ENCODE measurements around the gene ACTR3.

Gene ACTR3

DNA sequence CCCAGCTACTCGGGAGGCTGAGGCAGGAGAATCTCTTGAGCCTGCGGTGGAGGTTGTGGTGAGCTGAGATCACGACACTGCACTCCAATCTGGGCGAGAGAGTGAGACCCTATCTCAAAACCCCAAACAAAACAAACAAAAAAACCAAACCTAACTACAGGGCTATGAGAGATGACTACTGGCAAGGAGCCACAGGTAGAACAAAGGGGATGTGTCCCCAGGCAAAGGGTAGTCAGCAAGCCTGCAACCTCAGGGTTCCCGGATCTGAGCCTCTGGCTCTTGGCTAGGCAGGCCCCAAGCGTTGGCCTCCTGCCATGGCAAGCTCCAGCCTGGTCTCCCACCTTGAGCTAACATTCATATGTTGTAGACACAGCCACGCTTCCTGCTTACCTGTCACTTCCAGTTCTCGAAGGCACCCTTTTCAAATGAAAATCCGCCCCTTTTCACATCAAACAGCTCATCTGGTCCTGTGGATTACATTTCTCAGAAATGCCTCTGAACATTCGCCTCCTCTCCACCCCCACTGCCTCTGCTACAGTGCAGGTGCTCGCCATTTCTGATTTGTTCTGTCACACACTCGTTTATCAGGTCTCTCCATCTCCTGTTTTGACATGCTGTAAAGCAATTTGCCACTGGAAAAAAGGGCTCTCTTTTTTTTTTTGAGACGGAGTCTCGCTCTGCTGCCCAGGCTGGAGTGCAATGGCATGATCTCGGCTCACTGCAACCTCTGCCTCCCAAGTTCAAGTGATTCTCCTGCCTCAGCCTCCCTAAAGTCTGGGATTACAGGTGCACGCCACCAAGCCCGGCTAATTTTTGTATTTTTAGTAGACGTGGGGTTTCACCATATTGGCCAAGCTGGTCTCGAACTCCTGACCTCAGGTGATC, 13.1 kb upstream of the ACTR3 start:
- peak; percentile 75 to 82 for DNase-seq (ENCODE audit: low read depth in 2 of 2)

DNA sequence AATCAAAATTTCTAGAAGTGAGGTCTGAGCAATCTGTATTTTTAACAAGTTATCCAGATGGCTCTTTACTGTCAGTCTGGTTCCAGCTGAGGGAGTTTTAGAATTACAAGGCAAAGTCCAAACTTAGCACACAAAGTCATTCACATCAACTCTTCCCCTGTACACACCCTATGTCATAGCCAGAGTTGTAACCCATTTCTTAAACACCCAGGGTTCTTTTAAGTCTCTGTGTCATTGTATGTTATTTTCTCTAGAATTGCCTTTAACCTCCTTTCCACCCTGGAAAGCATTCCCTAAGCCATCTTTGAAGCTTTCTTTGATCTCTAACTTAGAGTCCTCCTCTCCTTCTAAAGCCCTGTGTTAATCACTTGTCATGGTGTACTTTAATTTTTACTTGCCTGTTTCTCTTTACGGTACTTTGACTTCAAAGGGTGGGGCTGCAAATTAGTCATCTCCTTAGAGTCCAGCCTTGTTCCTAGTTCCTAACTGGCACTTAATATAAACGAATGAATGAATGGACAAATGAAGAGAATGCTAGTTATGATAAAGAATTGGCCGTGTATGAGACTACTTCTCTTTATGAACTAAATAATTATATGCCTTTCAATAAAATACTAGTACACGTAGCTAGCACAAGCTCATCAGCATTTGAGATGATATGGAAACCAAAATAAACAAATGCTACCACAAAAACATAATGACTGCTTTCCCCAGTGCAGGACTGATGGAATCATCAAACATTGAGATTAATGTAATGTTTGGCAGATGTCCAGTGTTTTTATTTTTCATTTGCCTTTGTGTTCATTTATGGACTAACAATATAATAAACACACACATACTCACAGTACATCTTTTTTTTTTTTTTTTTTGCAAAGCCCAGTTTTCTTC, 11.9 kb upstream of the ACTR3 start:
- DNase-seq (ENCODE audit: low read depth in 2 of 2): no peak

DNA sequence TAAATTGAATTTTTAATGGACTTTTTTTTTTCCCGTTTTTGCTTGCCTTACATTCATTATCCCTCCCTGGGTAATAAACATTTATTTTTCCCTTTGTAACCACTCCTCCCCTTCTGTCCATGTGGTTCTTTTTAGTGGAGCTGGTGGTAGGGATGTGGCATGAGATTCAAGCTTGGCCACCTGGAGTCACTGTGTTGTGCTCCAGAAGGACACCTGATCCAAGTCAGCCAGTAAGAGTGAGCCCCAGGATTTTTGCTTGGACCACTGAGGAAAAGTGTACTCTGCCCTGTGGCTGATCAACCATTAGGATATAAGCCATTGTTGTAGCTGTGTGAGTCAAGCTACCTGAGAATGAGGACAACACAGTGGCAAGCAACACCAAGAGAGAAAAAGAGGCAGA, 11.1 kb upstream of the ACTR3 start:
- no peak for DNase-seq (ENCODE audit: low read depth in 2 of 2)

DNA sequence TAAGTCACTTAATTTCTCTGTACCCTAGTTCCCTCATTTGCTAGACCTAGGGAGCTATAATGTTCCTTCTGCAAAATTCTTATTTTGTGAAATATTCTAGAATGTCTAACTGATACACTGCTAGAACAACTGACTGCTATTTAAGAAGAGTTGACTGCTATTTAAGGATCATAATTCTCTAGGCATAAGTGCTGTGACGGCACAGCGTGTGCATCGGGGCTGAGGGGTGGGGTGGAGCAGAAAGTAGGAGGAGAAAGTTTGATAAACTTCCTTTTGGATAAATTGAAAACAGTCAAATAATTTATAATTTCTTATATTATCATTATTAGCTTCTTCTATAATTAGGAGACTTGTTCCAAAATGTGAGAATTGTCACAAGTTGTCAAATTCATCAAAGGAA, 10.4 kb upstream of the ACTR3 start:
- DNase-seq (ENCODE audit: low read depth in 2 of 2): no peak

DNA sequence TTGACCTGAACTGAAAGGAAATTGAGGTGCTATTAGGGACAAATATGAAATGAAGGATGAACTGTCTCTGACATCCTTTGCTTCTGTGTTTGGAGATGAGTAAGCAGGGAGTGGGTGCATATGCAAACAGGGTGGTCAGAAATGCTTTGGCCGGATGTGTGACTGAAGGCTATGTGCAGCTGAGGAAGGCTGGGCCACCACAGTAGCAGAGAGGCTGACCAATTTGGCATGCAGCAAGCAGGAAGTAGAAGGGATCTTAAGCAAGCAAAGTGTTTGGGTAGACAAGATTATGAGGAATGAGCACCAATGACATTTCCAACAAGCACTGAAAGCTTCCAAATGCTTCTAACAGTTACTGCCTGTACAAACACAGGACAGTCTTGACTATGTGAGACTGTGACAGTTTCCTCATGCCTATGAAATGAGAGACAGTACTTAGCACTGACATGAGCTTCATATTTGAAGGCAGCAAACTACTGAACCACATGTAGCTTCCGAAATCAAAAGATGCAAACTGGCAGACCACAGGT, 3.3 kb upstream of the ACTR3 start:
- peak; percentile 39 to 42 for DNase-seq (ENCODE audit: low read depth in 2 of 2)

DNA sequence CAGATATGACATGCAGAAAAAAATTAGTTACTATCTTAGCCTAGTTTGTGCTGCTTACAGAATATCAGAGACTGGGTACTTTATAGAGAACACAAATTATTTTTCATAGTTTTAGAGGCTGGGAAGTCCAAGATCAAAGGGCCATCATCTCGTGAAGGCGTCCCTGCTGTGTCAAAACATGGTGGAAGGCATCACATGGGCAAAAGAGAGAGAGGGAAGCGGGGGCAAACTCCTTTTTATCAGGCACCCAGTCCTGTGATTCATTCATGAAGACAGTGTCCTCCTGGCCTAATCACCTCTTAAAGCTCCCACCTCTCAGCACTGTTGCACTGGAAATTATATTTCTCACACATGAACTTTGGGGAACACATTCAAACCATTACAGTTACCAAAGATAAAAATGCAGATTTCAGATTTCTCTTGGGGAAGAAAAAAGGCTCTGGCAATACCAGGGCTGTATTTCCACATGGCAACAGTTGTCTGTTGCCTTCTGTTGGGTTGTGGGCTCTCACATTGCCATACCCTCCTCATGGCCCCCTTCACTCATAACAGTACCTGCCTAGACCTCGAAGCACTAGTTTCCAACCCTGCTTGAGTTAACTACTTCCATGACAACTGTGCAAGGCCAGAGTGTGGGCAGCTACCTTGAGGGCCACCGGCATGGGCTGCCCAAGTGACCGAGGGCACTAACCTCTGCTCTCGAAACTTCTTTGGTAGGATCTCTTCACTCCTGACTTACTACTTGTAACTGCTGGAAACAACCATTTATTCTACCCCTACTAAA, 2.7 kb upstream of the ACTR3 start:
- DNase-seq (ENCODE audit: low read depth in 2 of 2): no peak

DNA sequence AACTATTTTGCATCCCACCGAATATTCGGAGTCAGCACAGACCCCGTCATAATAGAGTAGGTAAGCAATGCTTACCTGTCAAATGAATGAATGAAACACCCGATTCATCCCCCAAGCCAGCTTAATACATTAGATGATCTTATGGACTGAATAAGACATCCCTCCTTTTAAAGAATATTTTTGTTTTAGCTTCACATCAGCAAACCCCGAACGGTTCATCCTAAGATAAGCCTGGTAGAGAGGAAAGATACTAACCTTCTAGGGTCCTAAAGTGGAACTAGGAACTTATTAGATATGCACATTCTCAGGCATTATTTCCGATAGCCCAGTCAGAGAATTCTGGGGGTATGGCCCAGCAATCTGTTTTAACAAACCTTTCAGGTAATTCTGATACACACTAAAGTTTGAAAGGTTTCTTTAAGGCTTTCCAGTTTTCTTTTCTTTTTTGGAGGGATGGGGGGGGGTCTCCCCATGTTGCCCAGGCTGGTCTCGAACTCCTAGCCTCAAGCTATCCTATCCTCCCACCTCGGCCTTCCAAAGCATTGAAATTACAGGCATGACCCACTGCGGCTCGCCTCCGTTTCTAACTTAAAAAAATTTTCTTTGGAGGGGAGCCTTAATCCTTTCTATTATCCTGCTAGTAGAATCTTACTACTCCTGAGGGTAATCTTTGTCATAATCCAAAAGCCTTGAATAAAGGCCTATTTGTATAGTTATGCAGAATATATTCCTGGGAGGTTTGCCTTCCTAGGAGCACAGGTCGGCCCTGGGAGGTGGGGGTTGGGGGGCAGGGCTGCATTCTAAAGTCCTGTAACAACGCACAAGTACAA, 1.0 kb upstream of the ACTR3 start:
- no peak for DNase-seq (ENCODE audit: low read depth in 2 of 2)

DNA sequence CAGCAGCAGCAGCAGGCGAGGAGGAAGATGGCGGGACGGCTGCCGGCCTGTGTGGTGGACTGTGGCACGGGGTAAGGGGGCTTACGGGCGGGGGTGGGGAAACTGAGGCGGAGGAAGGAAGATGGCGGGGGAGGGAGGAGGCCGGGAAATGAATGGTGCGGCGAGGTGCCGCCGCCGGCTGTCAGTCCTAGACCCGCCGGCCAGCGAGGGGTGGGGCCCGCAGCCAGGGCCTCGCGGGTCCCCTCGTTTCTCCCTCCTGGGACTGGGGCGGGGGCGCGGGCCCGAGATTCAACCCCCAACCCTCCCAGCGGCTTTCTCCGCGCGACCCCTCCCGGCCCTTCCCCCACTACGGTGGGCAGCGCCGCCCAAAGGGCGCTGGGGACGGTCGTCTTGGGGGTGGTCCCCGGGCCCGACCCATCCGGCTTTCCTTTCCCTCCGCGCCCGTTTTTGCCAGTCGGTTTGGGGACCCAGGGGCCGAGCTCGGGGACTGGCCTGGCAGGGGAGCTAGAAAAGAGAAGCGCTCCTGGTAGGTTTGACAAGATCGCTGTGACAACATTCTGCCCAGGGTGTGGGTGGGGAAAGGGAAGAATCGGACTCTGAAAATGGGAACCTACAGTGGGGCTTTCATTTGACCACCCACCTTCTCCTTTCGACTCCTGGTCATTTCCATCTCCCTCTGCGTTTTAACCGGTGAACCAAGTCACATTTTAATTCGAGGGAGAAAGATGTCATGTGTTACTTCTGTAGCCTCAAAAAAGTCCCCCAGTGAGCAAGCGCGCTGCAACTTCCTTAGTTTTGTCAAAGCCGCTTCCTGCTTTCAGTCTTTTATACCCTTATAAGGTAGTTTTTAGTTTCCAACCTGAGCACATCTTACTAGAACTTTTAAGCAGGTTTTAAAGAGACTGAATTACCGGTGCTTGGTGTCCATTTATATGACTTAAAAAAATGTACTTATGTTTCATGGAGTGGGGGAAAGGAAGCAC, 655 bp downstream of the ACTR3 start:
- DNase-seq (ENCODE audit: low read depth in 2 of 2): peak; percentile 65 to 67

DNA sequence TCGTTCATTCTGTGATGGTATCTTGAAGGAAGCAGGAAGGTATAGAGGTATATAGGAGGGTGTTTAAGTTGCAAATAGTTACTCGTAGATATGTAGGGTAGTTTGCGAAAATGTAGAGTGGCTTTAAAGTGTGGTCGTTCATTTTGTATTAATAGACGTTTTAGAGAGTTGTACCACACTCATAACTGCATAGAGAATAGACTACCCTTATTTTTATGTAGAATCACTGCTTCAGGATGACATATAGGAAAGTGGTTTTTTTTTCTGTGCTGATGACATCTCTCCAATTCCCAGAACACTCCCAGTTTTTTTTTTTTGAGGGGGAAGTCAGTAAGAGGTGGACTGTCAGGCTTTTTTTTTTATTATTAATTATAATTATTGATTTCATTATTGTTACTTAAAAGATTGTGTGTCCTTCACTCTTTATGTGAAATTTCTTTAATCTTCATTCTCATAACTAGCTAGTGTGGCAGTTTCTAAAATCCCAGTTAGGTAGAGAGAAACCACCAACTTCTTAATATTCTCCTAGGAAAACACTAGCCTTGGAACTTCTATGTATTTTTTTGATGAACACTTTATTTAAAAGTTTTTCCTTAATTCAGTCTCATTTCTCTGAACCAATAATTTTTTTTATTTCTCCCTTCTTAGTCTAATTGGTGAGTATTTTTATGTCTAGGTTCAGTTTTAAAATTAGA, 1.5 kb downstream of the ACTR3 start:
- DNase-seq (ENCODE audit: low read depth in 2 of 2): no peak

DNA sequence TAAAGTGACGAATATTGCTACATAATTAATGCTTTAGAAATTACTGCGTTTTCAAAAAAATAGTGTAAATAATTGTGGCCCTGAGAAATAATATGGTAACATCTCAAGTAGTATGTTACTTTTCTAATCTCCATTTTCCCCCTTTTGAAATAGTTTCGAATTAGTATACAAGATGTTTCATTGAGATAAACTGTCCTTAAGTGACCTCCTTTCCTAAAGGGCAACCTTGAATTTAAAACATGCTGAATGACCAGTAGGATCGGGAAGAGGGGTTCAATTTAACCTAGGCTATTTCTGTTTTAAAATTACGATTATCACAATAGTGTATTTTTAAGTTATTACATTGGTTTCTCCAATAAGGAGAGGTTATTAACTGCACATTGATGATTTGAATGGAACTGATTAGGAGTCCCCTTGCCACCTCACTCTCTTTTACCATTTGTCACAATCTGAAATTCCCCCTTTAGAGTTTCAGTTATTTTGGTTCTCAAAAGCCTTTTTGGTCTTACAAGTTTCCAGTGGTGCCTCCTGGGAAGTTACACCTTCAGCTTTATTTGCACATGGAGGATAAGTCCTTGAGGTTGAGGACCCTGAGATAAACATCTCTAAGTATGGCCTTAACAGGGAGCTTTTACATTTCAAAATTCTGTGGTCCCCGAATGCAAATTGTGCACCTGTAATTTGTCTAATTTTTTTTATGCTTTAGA, 2.3 kb downstream of the ACTR3 start:
- DNase-seq (ENCODE audit: low read depth in 2 of 2): no peak

DNA sequence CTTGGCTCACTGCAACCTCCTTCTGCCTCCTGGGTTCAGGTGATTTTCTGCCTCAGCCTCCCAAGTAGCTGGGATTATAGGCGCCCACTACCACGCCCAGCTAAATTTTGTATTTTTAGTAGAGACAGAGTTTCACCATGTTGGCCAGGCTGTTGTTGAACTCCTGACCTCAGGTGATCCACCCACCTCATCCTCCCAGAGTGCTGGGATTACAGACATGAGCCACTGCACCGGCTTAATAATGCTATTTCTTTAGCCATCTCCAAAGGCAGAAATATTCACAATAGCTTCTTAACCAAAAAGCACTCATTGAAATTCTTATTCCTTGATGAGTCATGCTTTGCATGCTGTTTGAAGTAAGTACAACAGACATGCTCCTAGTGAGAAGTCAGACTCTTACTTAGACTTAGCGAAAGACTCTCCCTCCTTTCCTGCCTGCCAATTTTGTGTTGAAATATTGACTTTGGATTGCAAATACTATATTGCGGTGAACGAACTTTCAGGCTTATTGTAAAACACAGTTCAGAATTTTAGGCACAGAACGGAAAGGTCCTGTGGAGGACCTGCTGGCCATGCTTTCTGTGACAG, 4.4 kb downstream of the ACTR3 start:
- no peak for DNase-seq (ENCODE audit: low read depth in 2 of 2)

DNA sequence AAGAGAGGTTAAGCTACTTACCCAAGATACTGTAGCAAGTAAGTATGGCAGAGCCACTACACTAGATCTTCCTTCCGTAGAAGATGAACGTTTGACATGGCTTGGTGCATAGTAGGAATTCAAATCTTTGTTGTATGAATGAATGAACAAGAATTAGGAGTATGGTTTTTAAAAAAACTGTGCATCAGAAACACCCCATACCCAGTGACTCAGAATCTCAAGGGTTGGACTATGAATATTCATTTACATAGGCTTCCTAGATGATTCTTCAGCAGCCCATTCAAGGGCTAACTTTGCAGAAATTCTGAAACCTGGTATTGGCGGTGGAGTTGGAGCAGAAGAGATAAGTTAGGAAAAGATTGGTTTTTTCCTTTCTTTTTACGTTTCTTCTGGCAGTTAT, 5.4 kb downstream of the ACTR3 start:
- DNase-seq (ENCODE audit: low read depth in 2 of 2): no peak

DNA sequence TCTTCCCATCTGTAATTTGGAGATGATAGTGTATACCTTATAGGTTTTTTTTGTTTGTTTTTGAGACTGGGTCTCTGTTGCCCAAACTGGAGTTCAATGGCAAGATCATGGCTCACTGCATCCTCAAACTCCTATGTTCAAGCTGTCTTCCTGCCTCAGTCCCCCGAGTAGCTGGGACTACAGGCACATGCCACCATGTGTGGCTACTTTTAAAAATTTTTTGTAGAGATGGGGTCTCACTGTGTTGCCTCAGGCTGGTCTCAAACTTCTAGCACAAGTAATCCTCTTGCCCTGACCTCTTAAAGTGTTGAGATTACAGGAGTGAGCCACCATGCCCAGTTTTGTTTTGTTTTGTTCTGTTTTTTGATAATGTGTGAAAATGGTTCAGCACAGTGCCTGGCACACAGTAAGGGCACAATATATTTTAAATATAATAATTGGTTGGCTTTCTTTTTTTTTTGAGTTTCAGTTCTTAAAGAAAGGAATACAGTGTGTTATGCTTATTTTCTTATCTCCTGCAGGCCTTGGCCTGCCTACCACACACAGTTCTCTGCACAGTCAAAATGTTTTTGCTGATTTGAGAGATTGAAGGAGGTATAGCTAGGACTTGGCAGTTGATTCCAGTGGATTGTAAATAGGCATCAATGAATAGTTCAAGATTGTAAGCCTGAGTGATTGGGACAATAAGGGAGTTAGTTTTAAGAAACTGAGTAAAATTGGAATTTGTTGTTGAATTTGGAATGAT, 6.1 kb downstream of the ACTR3 start:
- no peak for DNase-seq (ENCODE audit: low read depth in 2 of 2)

DNA sequence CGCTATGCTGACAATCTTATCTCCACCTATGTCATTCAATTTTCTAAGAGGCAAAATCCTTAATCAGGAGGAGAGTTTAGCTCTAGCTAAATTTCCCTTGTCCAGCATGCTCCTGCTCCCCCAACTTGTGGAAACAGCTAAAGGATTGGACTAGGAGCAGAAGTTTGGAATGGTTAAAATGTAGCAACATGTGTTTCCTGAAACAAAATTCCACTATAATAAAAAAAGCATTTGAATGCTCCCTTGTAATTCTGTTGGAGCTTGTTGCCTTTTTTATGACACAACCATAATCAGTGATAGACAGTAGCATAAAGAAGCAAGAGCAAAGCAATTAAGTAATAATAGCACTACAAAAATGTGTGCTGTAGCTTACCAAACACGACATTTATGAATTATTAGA, 6.9 kb downstream of the ACTR3 start:
- DNase-seq (ENCODE audit: low read depth in 2 of 2): no peak

DNA sequence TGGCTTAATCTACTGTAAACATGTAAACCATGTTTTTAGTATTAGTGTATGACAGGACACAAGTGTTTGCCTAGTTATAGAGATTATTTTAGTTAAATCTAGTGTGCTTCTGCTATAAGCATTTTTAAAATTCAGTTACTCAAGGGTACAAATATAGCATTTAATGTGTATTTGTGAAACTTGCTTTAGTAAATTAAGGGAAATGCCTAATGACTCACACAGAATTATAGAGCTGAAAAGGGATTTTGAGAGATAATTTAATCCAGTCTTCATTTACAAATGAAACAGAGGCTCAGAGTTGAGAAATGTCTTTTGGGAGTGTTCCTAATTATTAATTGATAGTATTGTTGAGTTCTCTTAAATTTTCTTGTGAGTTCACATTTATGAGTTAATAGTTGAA, 8.2 kb downstream of the ACTR3 start:
- DNase-seq (ENCODE audit: low read depth in 2 of 2): no peak

DNA sequence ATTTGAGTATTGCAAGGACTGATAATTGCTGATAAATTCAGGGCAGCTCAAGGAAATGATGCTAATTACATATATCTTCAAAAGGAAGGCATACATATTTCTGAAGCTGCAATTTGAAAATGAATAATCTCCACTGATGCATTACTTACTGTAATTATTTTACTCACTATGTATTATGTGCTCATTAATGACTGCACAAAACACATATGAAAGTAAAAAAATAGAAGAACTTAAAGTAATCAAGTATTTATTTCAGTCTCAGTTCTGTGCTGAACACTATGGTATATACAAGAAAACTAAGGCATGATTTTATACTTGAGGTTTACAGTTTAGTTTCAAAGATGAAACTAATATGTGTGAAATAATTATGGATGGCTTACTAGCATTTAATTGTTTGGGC, 9.3 kb downstream of the ACTR3 start:
- DNase-seq (ENCODE audit: low read depth in 2 of 2): no peak

DNA sequence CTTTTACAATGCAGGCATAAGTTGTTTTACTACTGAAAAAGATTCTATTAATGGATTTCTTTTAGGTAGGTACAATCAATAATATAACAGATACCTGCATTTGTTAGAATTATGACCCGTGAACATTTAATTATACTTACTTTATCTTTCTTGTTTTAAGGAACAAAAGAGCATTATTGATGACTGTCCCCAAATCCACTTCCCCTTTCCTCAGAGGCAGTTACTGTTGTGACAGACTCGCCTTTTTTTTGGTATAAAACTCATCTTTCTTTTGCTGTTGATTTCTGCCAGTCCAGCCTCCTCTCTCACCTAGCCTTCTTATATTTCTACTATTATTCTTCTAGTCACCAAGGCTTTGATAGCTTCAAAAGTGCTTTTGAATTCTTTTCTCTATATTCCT, 12.1 kb downstream of the ACTR3 start:
- no peak for DNase-seq (ENCODE audit: low read depth in 2 of 2)

All from stimulated activated CD4-positive, alpha-beta T cell treated with anti-CD3 and anti-CD28 coated beads, Interleukin-15, amount 100 ng/mL, for 48 hours (primary cell).